NCI-H1092 (cell line): Measurements from ENCODE around the gene KCNMB3.
"Not testable (repeated sequence)": the region's sequence is repeated elsewhere in the genome, so short reads cannot be mapped to it uniquely, and the experiment has no call there.

Experiments
- DNase-seq: peaks from one replicate; lab custom pipeline; 2025; lab: John Stamatoyannopoulos, UW

The KCNMB3 gene

DNA sequence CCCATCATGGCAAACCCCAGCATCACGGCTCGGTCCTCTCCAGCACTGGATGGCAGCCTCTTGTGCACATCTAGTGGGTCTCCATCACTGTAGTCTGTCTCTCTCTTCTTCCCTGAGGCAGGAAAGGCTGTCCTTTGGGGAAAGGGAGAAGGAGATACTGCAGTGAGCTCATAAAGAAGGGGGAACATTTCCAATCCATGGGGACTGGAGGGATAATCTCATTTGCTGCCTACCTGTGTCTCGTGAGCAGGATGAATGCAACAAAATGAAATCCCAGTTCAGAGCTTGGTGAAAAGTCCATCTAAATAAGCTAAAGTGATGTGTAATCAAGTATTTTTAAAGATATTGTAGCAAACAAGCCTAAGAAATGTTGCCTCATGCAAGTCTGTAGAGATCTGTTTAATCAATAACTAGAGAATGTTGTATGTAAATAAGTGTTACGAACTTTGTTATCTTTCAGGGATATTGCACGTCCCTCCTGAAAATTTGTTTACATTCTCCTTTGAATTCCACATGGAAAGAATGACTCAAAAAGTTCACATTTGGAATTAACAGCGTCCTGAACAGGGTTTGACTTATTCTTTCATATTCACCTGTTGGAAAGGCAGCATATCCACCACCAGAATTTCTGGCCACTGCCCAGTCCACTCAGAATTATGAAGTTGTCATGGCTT, at the start of gene KCNMB3:
TSS of gene KCNMB3 (minus strand) at position 312 of the 674 bp plus-strand sequence. CDS start at position 188, 124 bp downstream.
- no peak for DNase-seq

- no peak for DNase-seq
Measured at GRCh38 chr3:179299999-179300613, 49.2 kb upstream of the KCNMB3 start.

- no peak for DNase-seq
Measured at GRCh38 chr3:179299316-179299715, 48.4 kb upstream of the KCNMB3 start.

- no peak for DNase-seq
Measured at GRCh38 chr3:179297971-179298725, 47.2 kb upstream of the KCNMB3 start.

DNA sequence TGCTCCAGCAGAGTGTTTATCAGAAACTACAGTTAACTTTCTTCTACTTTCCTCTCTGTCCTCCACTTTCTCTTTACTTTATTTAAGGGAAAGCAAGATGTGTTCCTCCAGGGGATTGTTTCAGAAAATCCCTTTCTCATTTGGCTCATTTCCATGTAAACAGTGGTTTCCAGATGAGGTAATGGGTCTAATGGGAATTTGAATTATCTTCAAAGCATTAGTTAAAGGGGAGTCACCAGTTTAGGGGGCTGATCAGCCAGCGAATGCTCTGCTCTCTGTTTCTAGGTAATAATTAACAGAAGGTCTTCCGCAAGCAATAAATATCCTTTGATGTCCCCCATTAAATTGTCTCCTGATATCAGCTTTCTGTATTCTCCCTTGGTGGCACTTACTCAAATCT, 41.5 kb upstream of the KCNMB3 start:
- DNase-seq, result no peak

DNA sequence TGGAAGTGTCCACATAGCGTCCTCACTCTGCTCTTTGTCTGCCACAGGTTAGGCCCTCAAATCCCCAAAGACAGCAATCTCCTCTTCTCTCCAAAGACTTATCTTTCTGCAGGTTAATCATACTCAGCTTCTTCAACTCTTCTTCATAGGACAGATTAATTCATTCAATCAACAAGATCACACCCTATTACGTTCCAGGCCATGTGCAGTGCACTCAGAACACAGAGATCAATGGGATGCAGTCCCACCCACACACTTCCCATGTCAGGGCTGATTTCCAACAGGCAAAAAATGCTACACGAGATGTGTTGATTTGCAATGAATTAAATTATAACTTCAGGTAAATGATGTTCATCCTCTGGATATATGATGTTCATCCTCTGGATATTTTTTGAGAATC, 38.4 kb upstream of the KCNMB3 start:
- no peak for DNase-seq

- DNase-seq, result no peak
Measured at GRCh38 chr3:179288845-179289244, 37.9 kb upstream of the KCNMB3 start.

GRCh38 chr3:179286331-179286730, 35.4 kb upstream of the KCNMB3 start:
- DNase-seq, result no peak

GRCh38 chr3:179281825-179282224, 30.9 kb upstream of the KCNMB3 start:
- DNase-seq, result no peak

DNA sequence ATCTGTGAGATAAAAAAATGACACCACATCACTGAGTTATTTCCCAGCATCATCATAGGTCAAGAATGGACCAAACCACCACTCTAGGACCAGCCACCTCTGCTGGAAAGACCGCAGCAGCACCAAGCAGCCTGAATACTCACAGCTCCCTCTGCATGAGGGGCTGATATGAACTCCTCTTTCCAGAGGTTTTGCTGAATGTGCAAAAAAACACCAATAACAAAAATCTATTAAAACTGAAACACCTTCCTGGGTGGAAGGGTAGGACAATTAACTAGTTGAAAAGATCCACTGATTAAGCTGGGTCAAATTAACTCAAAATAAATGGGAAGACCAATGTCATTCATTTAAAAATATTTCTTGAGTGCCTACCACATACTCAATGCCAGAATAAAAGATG, 28.9 kb upstream of the KCNMB3 start:
- DNase-seq, result no peak

GRCh38 chr3:179278932-179279693, 28.2 kb upstream of the KCNMB3 start:
- no peak for DNase-seq

GRCh38 chr3:179278151-179278550, 27.2 kb upstream of the KCNMB3 start:
- no peak for DNase-seq

DNA sequence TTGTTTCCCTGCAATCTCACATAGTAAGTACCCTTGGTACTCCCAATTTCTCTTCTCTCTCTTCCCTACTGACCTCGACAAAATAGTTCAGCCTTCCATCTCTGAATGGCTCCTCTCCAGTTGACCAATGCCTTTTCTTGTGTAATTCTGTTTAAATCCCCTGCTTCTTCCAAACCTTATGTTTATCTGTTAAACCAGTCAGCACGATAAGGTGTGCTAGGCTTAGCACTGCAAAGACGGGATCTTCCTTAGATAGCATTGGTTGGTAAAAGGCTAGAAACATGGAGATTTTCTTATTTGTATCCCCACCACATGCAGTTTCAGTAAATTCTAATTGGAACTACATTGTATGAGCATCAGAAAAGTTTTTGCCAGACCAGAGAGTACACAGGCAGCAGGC, 25.8 kb upstream of the KCNMB3 start:
- no peak for DNase-seq

GRCh38 chr3:179276001-179276400, 25.1 kb upstream of the KCNMB3 start:
- no peak for DNase-seq

DNA sequence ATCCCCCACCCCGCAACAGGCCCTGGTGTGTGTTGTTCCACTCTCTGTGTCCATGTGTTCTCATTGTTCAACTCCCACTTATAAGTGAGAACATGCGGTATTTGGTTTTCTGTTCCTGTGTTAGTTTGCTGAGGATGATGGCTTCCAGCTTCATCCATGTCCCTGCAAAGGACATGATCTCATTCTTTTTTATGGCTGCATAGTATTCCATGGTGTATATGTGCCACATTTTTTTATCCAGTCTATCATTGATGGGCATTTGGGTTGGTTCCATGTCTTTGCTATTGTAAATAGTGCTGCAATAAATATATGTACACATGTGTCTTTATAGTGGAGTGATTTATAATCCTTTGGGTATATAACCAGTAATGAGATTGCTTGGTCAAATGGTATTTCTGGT, 23.5 kb upstream of the KCNMB3 start:
- not testable (repeated sequence) for DNase-seq

DNA sequence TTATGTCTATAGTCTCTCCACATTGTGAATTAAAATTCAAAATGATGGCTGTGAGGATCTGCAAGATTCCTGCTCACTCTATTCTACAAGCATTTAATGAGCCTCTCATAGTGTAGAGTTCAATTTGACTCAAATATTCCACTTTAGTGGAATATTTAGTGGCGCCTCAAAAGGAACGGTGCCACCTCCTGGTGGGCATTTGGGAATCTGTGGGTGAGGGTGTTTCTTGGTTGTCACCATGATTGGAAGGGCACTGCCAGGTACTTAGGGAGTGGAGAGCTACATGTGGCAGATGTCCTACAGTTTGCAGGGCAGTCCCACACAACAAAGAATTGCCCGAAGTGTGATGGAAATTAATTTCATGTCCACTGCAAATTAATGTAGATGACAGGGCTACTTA, 21.5 kb upstream of the KCNMB3 start:
- DNase-seq, result no peak

- no peak for DNase-seq
Measured at GRCh38 chr3:179269152-179269707, 18.3 kb upstream of the KCNMB3 start.

DNA sequence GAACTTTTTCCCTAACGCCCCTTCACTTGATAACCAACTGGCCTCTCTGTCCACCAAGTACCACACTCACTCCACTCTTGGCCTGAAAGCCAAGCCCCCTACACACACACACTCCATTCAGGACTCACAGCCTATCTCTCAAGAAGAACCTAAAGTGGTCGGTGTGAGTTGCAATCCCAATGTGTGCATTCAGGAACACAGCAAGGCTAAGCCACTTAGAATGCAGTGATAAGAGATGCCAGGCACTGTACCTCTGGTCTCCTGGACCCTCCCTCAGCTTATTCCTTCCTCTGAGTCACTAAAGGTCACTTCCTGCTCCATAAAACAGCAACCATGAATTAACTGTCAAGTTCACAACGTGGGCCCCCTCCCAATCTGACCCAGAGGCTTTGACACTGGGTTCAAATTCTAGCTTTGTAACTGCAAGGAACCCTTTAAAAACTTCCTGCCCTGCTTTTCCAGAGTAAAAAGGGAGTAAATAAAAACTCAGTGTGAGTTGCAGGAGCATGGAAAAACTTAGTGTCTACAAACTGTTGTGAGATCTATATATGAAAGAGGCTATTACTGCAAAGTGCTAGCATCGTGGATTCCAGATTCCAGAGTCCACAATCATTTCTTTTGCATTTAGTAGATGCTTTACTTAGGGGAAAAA, 17.6 kb upstream of the KCNMB3 start:
- DNase-seq, result no peak

GRCh38 chr3:179266701-179267211, 15.8 kb upstream of the KCNMB3 start:
- DNase-seq, result no peak

DNA sequence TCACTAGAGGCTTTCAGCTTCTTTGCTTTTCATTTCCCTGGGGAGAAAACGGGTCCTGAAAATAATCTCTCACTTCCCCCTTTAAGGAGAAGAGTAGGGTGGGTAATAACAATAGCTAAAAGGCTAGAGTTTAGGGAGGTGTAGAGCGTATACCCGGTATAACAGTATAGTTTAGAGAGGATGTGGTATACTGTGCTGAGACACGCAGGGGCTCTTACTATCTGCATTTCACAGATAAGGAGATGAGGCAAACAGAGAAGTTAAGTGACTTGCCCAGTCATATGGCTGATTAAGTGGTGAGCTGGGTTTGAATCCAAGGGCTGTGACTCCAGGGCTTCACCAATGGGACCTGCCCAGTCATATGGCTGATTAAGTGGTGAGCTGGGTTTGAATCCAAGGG, 15.0 kb upstream of the KCNMB3 start:
- no peak for DNase-seq

DNA sequence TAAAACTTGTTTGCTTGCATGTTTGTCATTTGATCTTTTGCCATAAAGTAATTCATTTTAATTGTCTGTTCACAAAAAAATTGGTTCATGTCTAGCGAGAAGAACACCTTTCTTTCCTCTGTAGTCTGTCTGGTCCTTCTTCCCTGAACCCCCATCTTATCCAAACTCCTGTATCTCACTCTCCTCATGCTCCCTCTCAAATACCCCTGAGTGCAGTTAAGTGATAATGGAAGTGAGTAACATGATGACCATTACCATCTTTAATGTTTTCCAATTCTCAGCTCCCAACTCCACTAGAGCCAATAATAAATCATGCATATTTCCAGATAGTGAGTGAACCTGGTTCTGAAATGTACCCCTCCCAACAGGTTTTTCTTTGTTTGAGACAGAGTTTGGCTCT, 14.2 kb upstream of the KCNMB3 start:
- DNase-seq, result no peak
